Measurements from ENCODE around the gene ANKRD34A.

- no peak for TF ChIP-seq CTCF (IDR thresholded peaks at IDR 0.05)
- no peak for TF ChIP-seq POLR2A (IDR thresholded peaks at IDR 0.05)
These were observed 36.3 kb downstream of the ANKRD34A start for GRCh38 chr1:145927916-145928643.
